ENCODE results near the gene TRAK2. TPM values are rescaled to one million over a fixed set of nuclear protein-coding genes. Genes with fewer than 3 reads are reported as not detected.
"Not testable (repeated sequence)": the region's sequence is repeated elsewhere in the genome, so short reads cannot be mapped to it uniquely, and the experiment has no call there.

The TRAK2 gene, protein sequence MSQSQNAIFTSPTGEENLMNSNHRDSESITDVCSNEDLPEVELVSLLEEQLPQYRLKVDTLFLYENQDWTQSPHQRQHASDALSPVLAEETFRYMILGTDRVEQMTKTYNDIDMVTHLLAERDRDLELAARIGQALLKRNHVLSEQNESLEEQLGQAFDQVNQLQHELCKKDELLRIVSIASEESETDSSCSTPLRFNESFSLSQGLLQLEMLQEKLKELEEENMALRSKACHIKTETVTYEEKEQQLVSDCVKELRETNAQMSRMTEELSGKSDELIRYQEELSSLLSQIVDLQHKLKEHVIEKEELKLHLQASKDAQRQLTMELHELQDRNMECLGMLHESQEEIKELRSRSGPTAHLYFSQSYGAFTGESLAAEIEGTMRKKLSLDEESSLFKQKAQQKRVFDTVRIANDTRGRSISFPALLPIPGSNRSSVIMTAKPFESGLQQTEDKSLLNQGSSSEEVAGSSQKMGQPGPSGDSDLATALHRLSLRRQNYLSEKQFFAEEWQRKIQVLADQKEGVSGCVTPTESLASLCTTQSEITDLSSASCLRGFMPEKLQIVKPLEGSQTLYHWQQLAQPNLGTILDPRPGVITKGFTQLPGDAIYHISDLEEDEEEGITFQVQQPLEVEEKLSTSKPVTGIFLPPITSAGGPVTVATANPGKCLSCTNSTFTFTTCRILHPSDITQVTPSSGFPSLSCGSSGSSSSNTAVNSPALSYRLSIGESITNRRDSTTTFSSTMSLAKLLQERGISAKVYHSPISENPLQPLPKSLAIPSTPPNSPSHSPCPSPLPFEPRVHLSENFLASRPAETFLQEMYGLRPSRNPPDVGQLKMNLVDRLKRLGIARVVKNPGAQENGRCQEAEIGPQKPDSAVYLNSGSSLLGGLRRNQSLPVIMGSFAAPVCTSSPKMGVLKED
- polyA plus RNA-seq (ENCODE audit: insufficient read length in 3 of 3) = 10 to 100 TPM; 42.8 to 48.7 (median 45.9) TPM

DNA sequence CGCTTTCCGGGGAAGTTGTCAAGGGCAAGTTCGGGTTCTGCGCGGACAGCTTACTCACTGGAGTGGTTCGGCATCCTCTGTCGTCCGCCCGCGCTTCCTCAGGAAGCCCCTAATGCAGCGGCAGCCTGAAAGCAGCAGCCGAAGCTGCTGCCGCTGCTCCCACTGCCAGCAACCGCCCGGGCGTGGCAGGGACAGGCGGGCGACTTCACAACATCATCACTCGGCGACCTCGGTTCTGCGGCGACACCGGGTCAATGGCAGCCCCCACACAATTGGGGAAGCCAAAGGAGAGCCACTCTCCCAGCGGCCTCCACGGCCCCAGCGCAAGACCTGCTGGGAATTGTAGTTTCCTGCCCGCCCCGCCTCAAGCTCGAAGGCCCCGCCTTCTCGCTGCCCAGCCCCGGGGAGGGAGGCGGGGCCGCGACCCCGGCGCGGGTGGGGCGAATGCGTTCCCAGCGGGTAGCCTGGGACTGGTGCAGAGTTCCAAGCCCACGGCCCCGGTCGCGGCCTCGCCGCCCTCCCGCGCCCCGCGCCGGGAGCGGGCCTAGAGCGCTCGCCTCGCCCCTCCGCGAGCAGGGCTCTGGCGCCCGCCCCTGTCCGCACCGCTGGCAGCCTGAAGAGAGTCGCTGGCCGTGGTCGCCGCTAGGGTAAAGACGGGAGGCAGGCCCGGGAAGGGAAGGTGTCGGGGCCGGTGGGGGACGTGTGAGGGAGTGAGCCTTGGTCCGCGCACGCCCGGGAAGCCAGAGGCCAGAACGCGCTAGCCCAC is at the start of gene TRAK2, which contains the start of gene STRADB:
TSS of gene TRAK2 (minus strand) at position 167 of the 766 bp plus-strand sequence. CDS start 30,951 bp downstream, outside the sequence.
TSS of gene STRADB (plus strand) at position 449 of the 766 bp plus-strand sequence. CDS start 3,101 bp downstream, outside the sequence.
- peak; percentile 83 to 86 (median 83) for DNase-seq (ENCODE audit: low read depth in 3 of 3, low spot score in 2 of 3)

DNA sequence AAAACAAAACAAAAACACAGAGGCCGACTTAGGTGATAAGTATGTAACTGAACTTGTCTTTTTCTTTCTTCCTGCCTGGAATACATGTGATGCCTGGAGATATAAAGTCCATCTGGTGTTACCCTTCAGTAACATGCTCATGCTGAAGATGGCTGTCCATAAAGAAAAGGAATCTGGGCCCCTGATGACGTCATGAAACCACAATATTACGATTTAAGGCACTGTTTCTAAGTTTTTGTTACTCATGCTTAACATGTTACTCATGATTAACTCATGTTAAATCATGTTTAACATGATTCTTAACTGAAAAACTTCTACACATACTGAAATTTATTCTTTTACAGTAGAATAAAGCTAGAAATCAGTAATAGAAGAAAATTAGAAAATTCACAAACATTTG is 49.3 kb upstream of the TRAK2 start:
- DNase-seq (ENCODE audit: low read depth in 3 of 3, low spot score in 2 of 3) = no peak

DNA sequence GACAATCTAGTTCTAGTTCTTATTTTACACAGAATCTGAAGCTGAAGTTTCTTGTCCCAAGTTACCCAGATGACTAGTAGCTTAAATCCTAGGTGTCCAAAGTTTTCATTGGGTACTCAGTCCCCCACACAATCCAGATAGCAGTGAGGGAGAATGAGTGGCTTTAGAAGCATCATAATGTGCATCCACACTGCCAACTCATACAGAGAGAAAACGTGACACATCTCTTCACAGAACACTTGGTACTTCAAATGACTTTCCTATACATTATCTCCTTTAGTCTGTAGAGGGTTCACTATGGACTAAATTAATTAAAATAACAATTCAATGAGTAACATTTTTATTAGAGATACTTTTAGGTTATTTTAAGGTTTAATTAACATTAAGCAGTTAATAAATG is 45.5 kb upstream of the TRAK2 start:
- no peak for DNase-seq (ENCODE audit: low read depth in 3 of 3, low spot score in 2 of 3)

DNA sequence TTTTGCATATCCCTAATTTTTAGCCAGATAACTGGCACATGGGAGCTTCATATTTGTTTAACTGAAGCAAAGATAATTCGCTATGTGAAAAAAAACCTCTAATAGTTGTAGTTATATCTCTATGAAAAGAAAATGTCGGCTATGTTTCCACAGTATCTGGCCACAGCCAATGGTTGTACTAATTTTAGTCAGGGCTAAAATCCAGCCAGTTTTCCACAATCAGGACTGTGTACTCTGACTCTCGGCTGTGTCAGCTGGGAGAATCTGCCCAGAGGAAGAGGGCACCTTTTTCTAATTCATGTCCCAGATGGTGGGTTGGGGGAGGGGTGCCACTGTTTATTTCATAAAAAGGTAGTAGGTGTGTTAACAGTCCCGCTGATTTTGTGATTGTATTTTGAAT is 39.0 kb upstream of the TRAK2 start:
- no peak for DNase-seq (ENCODE audit: low read depth in 3 of 3, low spot score in 2 of 3)

DNA sequence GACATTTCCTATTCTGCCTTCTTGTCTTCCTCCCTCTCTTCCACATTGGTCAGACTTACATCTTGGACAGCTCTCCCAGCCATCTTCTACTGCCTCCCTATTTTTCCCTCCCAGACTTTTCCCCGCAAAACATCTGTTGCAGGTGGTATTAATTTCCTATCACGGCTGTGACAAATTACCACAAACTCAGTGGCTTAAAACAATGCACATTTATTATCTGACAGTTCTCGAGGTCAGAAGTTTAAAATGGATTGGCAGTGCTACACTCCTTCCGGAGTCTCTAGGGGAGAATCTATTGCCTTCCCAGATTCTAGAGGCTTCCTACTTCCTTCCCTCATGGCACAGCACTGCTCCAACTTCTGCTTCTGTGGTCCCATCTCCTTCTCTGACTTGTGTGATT is 33.5 kb upstream of the TRAK2 start:
- no peak for DNase-seq (ENCODE audit: low read depth in 3 of 3, low spot score in 2 of 3)

DNA sequence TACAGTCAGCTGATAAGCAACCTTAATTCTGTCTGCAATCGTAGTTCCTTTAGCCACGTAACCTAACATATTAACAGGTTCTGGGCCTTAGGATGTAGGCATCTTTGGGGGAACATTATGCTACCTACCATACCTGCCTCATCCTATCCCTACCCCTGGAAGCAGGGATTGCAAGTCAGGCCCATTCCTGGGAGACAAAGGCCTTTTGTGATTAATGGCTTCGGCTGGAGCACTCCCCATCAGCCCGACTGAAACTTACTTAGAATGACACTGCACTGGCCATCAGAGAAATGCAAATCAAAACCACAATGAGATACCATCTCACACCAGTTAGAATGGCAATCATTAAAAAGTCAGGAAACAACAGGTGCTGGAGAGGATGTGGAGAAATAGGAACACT is 32.5 kb upstream of the TRAK2 start:
- not testable (repeated sequence) for DNase-seq (ENCODE audit: low read depth in 3 of 3, low spot score in 2 of 3)

DNA sequence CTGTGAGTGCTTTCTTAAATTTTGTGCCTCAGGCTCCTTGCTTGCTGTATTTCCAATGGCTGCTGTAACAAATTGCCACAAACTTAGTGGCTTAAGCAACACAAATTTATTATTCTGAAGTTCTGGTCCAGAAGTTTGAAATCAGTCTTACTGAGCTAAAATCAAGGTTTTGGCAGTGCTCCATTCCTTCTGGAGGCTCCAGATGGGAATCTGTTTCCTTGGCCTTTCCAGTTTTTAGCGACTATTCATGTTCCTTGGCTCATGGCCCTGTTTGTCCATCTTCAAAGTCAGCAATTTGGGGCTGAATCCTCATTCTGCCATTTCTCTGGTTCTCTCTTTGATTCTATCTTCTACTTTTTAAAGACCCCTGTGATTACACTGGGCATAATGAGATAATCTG is 32.1 kb upstream of the TRAK2 start:
- no peak for DNase-seq (ENCODE audit: low read depth in 3 of 3, low spot score in 2 of 3)

DNA sequence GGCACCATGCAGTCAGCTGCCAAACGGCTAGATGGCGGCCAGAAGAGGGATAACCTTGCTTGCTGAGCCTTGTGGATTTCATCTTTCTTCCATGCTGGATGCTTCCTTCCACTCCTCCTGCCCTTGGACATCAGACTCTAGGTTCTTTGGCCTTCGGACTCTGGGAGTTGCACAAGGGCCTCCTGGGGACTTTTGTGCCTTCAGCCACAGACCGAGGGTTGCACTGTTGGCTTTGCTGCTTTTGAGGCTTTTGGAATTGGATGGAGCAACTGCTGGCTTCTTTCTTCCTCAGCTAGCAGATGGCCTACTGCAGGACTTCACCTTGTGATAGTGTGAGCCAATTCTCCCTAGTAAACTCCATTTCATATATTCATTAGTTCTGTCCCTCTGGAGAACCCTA is 31.3 kb upstream of the TRAK2 start:
- DNase-seq (ENCODE audit: low read depth in 3 of 3, low spot score in 2 of 3) = no peak

DNA sequence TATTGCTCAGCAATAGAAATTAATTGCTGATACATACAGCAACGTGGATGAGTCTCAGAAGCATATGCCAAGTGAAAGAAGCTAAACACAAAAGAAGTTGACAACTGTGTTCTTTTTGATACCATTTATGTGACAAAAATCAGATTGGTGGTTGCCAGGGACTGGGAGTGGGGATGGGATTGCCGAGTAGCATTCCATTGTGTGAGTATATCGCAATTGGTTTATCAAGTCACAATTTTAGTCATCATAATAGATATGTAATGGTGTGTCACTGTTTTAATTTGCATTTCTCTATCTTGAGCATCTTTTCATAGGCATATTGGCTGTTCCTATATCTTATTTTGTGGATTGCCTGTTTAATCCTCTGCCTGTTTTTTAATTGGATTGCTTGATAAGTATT is 21.2 kb upstream of the TRAK2 start:
- DNase-seq (ENCODE audit: low read depth in 3 of 3, low spot score in 2 of 3) = no peak

DNA sequence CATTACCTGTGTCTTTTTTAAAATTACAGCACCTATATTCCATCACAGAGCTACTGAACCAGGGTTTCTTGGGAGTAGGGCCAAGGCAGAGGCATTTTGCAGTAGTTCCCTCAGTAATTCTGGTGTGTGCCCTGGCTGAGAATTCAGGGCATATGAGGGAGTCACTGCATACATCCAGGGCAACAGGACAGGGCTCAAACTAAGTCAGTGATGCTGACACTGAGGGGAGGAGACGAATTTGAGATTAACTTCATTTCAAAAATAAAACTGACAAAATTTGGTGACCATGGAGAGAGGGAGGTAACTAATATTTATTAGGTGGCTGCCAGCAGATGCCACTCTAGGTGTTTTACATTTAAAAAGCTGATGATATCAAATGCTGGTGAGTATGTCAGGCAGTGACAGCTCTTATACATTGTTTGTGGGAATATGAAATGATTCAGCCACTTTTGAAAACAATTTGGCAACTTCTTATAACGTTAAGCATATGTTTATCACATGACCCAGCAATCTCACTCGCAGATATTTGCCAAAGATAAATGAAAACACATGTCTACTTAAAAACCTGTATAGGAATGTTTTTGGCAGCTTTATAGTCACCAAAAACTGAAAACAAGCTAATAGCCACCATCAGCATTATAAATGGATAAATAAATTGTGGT is 20.6 kb upstream of the TRAK2 start:
- DNase-seq (ENCODE audit: low read depth in 3 of 3, low spot score in 2 of 3) = no peak

DNA sequence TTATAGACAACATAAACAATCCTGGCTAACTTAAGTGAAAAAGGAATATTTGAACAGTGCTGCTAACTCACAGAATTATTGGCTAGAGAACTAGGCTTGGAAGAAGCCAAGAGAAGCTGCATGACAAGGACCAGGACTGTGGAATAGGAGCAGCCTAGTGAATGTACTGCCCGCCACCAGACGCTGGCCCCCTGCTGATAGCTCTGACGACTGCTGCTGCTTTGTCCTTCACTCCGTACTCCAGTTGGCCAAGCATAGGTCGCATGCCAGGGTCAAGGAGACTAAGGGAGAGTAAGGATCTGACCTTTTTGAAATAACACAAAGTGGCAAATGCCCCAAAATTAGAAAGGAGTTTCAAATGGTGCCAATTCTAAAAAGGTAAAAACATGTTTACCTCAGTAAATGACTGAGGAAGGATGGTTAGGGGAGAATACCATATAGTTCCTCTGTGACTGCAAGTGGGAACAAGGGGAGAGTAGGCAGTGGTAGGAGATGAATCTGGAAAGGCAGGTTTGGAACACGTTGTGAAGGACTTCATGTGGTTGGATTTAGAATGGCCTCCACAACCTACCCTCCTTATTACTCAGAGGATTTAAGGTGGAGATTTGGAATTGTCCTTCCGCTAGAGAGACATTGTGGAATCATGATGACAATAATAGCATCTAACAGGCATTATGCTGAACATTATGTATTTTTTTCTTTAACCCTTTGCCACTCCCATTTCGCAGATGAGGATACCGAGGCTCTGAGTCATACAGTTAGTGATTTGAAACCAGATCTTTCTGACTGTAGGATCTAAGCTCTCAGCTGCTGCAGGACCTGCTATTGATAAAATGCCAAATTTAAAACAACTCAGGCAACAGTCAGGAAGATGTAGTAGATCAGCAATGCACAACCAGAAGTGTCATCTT is 19.8 kb upstream of the TRAK2 start:
- DNase-seq (ENCODE audit: low read depth in 3 of 3, low spot score in 2 of 3) = no peak

DNA sequence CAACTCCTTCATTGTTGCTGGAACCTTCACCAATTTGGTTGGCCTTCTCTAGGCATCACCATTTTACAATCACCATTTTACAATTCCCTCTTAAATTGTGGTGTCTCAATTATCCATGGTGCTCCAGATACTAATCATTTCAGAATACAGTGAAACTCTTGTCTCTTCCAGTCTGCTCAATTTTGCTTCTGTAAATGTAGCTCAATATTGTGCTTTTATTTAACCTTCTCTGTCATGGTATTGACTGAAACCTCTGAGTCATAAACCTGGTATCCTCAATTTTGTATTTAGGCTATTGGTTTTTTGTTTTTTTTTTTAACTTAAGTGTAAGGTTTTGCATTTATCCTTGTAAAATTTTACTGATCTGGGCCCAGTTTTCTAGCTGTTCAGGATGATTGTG is 16.4 kb upstream of the TRAK2 start:
- DNase-seq (ENCODE audit: low read depth in 3 of 3, low spot score in 2 of 3) = no peak

DNA sequence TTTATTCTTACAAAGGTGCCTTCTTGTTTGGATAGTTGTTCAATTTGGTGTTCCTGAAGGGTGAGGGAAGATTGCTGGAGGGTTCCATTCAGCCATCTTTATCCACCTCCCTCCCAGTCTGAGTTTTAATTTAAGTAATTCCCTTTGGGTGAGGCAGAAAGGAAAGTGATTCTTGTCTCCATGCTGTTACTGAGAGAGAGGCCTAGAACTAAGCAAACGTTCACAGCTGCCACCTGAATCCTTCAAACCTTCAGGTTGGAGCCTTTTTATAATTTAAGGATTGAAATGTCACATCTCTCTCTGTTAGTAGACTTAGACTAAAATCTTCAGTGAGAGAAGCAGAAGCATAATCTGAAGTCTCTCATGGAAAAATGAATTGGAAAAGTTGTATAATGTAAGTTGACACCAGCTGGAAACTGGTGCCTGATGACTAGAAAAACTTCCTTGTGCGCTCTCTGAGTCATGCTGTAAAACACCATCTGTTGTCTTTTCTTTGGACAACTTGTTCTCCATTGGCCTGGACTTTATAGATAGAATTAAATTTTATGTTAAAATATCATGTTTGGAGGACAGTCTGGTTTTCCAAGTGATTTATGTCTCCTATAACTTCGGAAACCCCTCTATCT is 14.9 kb upstream of the TRAK2 start:
- no peak for DNase-seq (ENCODE audit: low read depth in 3 of 3, low spot score in 2 of 3)

DNA sequence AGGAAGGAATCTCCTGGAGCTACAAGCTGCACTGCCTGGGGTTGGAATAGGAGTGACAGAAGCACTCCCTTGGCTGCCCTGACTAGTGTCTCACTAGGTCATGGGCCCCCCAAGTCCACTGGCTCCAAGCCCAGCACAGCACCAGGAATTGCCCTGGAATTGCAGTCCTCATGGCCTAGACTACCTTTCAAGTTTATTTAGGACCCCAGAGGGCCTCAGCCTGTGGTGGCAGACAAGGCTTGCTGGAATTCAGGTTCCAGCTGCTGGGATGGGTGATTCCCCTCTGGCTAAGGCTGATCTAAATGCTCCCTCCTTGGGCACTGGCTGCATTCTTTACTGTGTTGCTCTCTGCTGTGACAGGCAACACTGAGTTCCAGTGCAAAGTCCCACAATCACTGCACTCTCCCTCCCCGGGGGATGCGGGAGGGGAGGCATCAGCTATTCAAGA is 14.3 kb upstream of the TRAK2 start:
- no peak for DNase-seq (ENCODE audit: low read depth in 3 of 3, low spot score in 2 of 3)

DNA sequence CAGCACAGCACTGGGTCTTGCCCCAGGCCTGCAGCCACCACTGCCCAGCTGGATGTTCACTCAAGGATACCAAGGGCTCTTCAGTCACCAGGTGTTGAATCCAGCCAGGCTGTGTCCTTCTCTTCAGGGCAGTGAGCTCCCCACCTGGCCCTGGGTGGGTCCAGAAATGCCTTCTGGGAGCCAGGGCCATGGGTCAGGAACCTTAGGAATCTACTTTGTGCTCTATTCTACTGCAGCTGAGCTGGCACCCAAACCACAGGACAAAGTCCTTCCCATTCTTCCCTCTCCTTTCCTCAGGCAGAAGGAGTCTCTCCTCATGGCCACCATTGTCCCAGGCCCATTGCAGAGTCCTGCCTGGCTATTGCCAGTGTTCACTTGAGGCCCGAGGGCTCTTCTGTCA is 13.3 kb upstream of the TRAK2 start:
- DNase-seq (ENCODE audit: low read depth in 3 of 3, low spot score in 2 of 3) = no peak

DNA sequence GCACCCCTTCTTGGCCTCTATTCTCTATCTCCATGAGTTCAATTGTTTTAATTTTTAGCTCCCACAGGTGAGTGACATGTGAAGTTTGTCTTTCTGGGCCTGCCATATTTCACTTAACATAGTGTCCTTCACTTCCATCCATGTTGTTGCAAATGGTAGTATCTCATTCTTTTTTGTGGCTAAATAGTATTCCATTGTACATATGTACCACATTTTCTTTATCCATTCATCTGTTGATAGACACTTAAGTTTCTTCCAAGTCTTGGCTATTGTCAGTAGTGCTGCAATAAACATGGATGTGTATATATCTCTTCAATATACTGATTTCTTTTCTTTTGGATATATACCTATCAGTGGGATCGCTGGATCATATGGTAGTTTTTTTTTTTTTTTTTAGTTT is 9.3 kb upstream of the TRAK2 start:
- DNase-seq (ENCODE audit: low read depth in 3 of 3, low spot score in 2 of 3) = no peak

DNA sequence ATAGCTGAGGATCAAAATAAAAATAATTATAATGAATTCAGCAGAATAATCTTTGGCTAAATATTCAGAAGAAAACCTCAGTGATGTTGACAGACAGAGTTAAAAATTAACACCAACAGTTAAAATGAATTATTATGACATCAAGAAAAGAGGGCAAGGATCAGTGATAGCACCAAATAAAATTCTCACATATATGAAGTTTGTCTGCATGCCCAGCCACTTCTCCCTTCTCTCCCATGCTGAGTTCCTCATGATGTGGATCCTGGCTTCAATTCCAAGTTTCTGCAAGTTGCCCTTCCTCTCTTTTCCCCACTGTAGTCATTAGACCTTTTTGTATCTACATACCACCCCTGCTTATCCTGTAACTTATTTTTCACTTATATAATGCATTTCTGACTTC is 7.1 kb upstream of the TRAK2 start:
- no peak for DNase-seq (ENCODE audit: low read depth in 3 of 3, low spot score in 2 of 3)

DNA sequence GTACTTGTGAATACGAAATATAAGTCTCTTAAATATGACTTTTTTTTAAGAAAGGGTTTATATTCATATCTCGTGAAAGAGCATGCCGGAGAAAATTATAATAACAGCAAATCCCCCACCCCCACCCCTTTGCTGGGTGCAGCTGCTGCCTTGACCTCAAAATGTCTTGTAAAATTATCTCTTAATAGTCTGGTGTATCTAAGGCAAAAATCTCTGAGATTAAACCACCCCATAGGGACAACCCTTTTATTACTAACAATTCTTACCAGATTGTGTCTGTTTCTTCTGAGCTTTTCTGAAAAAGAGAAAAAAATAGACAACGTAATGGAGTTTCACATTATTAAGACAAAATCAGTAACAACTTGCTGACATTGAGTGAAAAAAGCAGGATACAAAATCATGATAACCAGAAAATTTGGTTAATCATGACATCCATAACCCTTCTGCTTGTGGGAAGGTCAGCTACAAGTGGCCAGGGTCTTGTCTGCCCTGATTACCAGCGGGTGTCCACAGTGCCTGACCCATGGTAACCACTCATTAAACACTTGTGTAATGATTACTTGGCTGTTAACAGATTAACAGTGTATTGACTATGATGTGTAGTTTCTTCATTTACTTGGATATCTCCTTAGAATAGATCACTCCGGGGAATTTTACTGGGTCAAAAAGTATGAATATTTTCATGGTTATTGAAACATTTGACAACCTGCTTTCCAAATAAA is 1.8 kb upstream of the TRAK2 start:
- DNase-seq (ENCODE audit: low read depth in 3 of 3, low spot score in 2 of 3) = no peak
